Measurements from ENCODE around the gene MYO1D.
"Not testable (repeated sequence)": the region's sequence is repeated elsewhere in the genome, so short reads cannot be mapped to it uniquely, and the experiment has no call there.

MYO1D gene

DNA sequence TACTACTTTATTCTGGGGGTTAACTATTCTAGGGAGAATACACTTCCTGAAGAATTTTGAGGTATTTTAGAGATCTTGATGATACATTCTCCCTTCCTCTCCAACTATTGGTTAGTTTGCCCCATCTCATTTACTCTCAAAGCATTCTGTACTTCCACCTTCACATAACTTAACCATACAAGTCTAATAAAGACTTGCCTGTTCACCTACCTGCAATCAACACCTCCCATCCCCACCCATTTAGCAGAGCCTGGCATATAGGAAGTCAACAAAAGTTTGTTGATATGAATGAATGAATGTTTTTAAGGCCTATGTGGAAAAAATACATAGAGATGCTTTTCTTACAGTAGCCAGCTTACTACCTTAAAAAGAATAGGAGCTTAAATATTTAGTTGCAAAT, 50.8 kb downstream of the MYO1D start:
- DNase-seq: no peak
- TF ChIP-seq, protein P1, sequence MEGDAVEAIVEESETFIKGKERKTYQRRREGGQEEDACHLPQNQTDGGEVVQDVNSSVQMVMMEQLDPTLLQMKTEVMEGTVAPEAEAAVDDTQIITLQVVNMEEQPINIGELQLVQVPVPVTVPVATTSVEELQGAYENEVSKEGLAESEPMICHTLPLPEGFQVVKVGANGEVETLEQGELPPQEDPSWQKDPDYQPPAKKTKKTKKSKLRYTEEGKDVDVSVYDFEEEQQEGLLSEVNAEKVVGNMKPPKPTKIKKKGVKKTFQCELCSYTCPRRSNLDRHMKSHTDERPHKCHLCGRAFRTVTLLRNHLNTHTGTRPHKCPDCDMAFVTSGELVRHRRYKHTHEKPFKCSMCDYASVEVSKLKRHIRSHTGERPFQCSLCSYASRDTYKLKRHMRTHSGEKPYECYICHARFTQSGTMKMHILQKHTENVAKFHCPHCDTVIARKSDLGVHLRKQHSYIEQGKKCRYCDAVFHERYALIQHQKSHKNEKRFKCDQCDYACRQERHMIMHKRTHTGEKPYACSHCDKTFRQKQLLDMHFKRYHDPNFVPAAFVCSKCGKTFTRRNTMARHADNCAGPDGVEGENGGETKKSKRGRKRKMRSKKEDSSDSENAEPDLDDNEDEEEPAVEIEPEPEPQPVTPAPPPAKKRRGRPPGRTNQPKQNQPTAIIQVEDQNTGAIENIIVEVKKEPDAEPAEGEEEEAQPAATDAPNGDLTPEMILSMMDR (IDR thresholded peaks at IDR 0.05; ENCODE audit: low read depth, low read length): no peak
- no peak overlapping the region for H3K4me3 ChIP-seq (ENCODE audit: low read depth, low read length)

DNA sequence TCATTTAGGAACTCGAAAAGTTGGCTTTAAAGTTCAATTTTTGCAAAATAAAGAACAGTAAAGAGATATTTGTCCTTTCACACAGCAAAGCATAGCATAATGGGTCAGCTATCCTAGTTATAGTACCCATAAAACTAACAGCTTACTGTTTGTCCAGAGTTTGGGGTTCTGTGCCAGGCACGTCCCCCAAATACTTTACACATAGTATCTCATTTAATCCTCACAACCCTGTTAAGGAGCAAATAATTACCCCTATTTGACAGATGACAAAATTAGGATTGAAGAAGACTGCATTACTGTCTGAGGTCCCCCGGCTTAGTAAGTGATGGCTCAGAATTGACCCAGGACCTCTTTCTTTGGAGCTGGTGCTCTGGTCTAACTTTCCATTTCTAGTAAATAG, 52.6 kb downstream of the MYO1D start:
- Histone ChIP-seq H3K36me3 (no peaks in the 10 kb centered on the region), H3K9me3 (ENCODE audit: severe bottlenecking) (no peaks in the 10 kb centered on the region), H3K4me3 (ENCODE audit: low read depth, low read length) (no peak overlapping the region), H3K27ac (no peak overlapping the region), H3K27me3 (ENCODE audit: insufficient read depth, low read depth, severe bottlenecking) (no peaks in the 10 kb centered on the region)
- no peak for DNase-seq
- TF ChIP-seq, protein P1 (IDR thresholded peaks at IDR 0.05; ENCODE audit: low read depth, low read length): no peak

More for the DNA sequence above, 50.8 kb downstream of the MYO1D start:
- Histone ChIP-seq H3K27me3 (ENCODE audit: insufficient read depth, low read depth, severe bottlenecking) (no peaks in the 10 kb centered on the region), H3K36me3 (no peaks in the 10 kb centered on the region), H3K9me3 (ENCODE audit: severe bottlenecking) (no peaks in the 10 kb centered on the region), H3K27ac (no peak overlapping the region)

DNA sequence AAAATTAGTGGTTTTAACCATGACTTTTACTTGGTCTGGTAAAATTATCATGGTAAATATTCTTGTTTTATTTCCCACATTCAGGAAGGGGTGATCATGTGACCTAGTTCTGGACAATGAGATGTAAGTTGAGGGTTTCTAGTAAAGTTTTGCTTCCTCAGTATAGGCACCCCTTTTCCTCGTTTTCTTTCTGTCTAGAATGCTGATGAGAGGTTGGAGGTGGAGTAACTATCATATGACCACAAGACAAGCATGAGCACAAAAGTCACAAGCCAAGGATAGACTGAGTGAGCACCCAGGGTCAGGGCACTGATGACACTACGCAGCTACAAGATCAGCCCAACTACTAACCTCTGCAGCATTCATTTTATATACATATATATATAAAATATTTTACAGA, 53.9 kb downstream of the MYO1D start:
- Histone ChIP-seq H3K27me3 (ENCODE audit: insufficient read depth, low read depth, severe bottlenecking) (no peaks in the 10 kb centered on the region), H3K27ac (no peak overlapping the region), H3K4me3 (ENCODE audit: low read depth, low read length) (0 out of 2 replicates have a peak overlapping the region, but pooled peaks have one; percentile 12), H3K9me3 (ENCODE audit: severe bottlenecking) (no peaks in the 10 kb centered on the region), H3K36me3 (no peaks in the 10 kb centered on the region)
- DNase-seq: no peak
- TF ChIP-seq, protein P1 (IDR thresholded peaks at IDR 0.05; ENCODE audit: low read depth, low read length): no peak

DNA sequence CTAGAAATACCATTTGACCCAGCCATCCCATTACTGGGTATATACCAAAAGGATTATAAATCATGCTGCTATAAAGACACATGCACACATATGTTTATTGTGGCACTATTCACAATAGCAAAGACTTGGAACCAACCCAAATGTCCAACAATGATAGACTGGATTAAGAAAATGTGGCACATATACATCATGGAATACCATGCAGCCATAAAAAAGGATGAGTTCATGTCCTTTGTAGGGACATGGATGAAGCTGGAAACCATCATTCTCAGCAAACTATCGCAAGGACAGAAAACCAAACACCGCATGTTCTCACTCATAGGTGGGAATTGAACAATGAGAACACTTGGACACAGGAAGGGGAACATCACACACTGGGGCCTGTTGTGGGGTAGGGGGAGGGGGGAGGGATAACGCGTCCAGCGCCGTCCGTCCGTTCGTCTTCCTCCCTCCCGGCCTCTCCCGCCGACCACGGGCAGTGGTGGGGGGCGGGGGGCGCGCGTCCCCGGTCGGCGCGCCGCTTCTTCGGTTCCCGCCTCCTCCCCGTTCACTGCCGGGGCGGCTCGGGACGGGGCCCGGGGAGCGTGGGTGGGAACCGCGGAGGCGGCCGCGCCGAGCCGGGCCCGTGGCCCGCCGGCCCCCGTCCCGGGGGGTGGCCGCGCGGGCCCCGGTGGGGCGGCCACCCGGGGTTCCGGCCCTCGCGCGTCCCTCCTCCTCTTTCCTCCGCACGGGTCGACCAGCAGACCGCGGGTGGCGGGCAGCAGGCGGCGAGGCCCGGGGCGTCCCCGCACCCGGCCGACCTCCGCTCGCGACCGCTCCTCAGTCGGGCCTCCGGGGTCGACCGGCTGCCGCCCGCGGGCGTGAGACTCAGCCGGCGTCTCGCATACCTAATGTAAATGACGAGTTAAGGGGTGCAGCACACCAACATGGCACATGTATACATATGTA, 54.7 kb downstream of the MYO1D start:
- not testable (repeated sequence) for H3K27ac ChIP-seq

DNA sequence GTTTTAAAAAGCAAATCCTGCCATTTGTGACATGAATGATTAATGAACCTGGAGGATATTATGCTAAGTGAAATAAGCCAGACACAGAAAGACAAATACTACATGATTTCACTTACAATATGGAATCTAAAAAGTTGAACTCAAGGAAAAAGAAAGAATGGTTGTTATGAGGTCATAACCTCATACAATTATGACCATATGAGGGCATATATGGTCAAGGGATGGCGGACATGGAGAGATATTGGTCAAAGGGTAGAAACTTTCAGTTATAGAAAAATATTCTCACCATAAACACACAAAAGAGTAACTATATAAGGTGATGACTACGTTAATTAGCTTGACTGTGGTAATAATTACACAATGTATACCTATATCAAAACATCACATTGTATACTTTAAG, 56.5 kb downstream of the MYO1D start:
- TF ChIP-seq, protein P1 (IDR thresholded peaks at IDR 0.05; ENCODE audit: low read depth, low read length): no peak
- H3K27me3 ChIP-seq (ENCODE audit: insufficient read depth, low read depth, severe bottlenecking): no peaks in the 10 kb centered on the region
- DNase-seq: no peak
- H3K4me3 ChIP-seq (ENCODE audit: low read depth, low read length): no peak overlapping the region
- H3K27ac ChIP-seq: no peak overlapping the region
- H3K9me3 ChIP-seq (ENCODE audit: severe bottlenecking): no peaks in the 10 kb centered on the region
- no peaks in the 10 kb centered on the region for H3K36me3 ChIP-seq

More for the DNA sequence above, 54.7 kb downstream of the MYO1D start:
- H3K4me3 ChIP-seq (ENCODE audit: low read depth, low read length): 0 out of 2 replicates have a peak overlapping the region, but pooled peaks have one; percentile 12
- not testable (repeated sequence) for H3K27me3 ChIP-seq (ENCODE audit: insufficient read depth, low read depth, severe bottlenecking); H3K36me3 ChIP-seq; H3K9me3 ChIP-seq (ENCODE audit: severe bottlenecking)
- peak; percentile 10 for DNase-seq

DNA sequence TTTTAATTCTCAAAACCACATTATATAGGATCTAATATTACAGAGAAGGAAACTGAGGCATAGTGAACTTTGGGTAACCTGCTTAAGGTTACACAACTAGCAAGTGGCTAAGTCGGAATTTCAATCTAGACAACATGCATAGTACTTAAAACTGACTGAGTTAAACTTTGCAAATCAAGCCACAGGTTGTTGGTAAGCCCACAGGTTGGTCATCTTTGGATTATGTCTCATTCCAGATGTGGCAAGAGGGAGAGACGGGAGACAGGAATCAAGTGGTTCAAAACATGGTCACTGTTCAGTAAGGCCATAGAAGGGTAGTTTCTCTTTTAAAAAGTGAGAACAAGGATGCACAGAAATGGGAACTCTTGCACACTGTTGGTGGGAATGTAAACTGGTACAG, 57.1 kb downstream of the MYO1D start:
- no peak for DNase-seq
- Histone ChIP-seq H3K4me3 (ENCODE audit: low read depth, low read length) (no peak overlapping the region), H3K9me3 (ENCODE audit: severe bottlenecking) (no peaks in the 10 kb centered on the region), H3K36me3 (no peaks in the 10 kb centered on the region), H3K27ac (no peak overlapping the region), H3K27me3 (ENCODE audit: insufficient read depth, low read depth, severe bottlenecking) (no peaks in the 10 kb centered on the region)
- TF ChIP-seq, protein P1 (IDR thresholded peaks at IDR 0.05; ENCODE audit: low read depth, low read length): no peak

Data from WERI-Rb-1 (cell line).